ENCODE data around the gene UBE2I. TPM values are rescaled to one million over a fixed set of nuclear protein-coding genes. Genes with fewer than 3 reads are reported as not detected.

Gene UBE2I
- total RNA-seq, 6 experiments from 2014 or later, result 25.0 to 48.0 (median 39.3) TPM

GRCh38 chr16:1306334-1306733 is 3.1 kb upstream of the UBE2I start:
- DNase-seq (no peak), ATAC-seq (no peak)
- Histone ChIP-seq H3K4me3 (no peak overlapping the region), H3K9me3 (no peaks in the 10 kb centered on the region), H3K27me3 (no peaks in the 10 kb centered on the region), H3K36me3 (no peaks in the 10 kb centered on the region), H3K27ac (no peak overlapping the region), H3K4me1 (peaks cover 0 to 11% (median 5%) of the 10 kb centered on the region in 4 donors)
- intact Hi-C loops (cut with DNase I), result no loop called here
- WGBS (ENCODE audit: insufficient coverage, low coverage, low lambda C conversion rate, missing lambda C conversion rate), result 47% methylated on average over 2 of the region's 4 CpGs
- no peak for TF ChIP-seq POLR2A (IDR thresholded peaks at IDR 0.05)
- no peak for TF ChIP-seq CTCF (IDR thresholded peaks at IDR 0.05)

- TF ChIP-seq POLR2A (IDR thresholded peaks at IDR 0.05), result no peak
- no peak for TF ChIP-seq CTCF (IDR thresholded peaks at IDR 0.05)
- ATAC-seq (peak in 2 of 4 donors; percentile 1 to 19), DNase-seq (no peak)
- WGBS (ENCODE audit: insufficient coverage, low coverage, low lambda C conversion rate, missing lambda C conversion rate), result 28% methylated on average over 6 of the region's 43 CpGs
- intact Hi-C loops (cut with DNase I), result no loop called here
- peaks cover 0 to 24% (median 11%) of the 10 kb centered on the region in 4 donors for H3K4me1 ChIP-seq
- no peaks in the 10 kb centered on the region for H3K9me3 ChIP-seq
- H3K4me3 ChIP-seq, result peak overlapping the region; percentile 58 to 85 (median 59)
- peak overlapping the region; percentile 99 to 100 (median 100) for H3K27ac ChIP-seq
- H3K36me3 ChIP-seq, result peaks cover 0 to 3% (median 0%) of the 10 kb centered on the region in 4 donors
- no peaks in the 10 kb centered on the region for H3K27me3 ChIP-seq
Observed at GRCh38 chr16:1308036-1308976, 1.1 kb upstream of the UBE2I start.

- Histone ChIP-seq H3K27me3 (no peaks in the 10 kb centered on the region), H3K27ac (peak overlapping the region in 2 of 3 donors; percentile 33 to 100), H3K36me3 (peaks cover 0 to 18% (median 3%) of the 10 kb centered on the region in 4 donors), H3K4me3 (peak overlapping the region; percentile 67 to 85 (median 68)), H3K4me1 (peaks cover 0 to 24% (median 11%) of the 10 kb centered on the region in 4 donors), H3K9me3 (no peaks in the 10 kb centered on the region)
- DNase-seq (peak in 2 of 3 donors; percentile 67 to 70), ATAC-seq (peak in 2 of 4 donors; percentile 7 to 17)
- intact Hi-C loops (cut with DNase I), result no loop called here
- TF ChIP-seq POLR2A (IDR thresholded peaks at IDR 0.05) (no peak), CTCF (IDR thresholded peaks at IDR 0.05) (no peak)
- WGBS (ENCODE audit: insufficient coverage, low coverage, low lambda C conversion rate, missing lambda C conversion rate), result 0% methylated on average over 45 of the region's 77 CpGs
Observed at GRCh38 chr16:1309888-1310831, 724 bp downstream of the UBE2I start.

- Histone ChIP-seq H3K4me1 (peaks cover 0 to 24% (median 11%) of the 10 kb centered on the region in 4 donors), H3K4me3 (peak overlapping the region; percentile 67 to 85 (median 68)), H3K9me3 (no peaks in the 10 kb centered on the region), H3K27me3 (no peaks in the 10 kb centered on the region), H3K27ac (peak overlapping the region in 1 of 3 donors; percentile 100), H3K36me3 (peaks cover 0 to 25% (median 6%) of the 10 kb centered on the region in 4 donors)
- DNase-seq, result peak in 1 of 3 donors; percentile 46
- no peak for TF ChIP-seq POLR2A (IDR thresholded peaks at IDR 0.05)
- no peak for TF ChIP-seq CTCF (IDR thresholded peaks at IDR 0.05)
- intact Hi-C loops (cut with DNase I), result no loop called here
- ATAC-seq, result no peak
- WGBS (ENCODE audit: insufficient coverage, low coverage, low lambda C conversion rate, missing lambda C conversion rate), result 2% methylated on average over 6 of the region's 14 CpGs
Observed at GRCh38 chr16:1310832-1311200, 1.4 kb downstream of the UBE2I start.
